ENCODE data around the gene PPL.
"Not testable (repeated sequence)": the region's sequence is repeated elsewhere in the genome, so short reads cannot be mapped to it uniquely, and the experiment has no call there.

- not testable (repeated sequence) for TF ChIP-seq CTCF, POLR2A (IDR thresholded peaks at IDR 0.05)
These were observed 26.6 kb upstream of the PPL start for GRCh38 chr16:4963527-4963926.

Data from tibial nerve (tissue), 3 donors.